GM10248 (cell line): Measurements from ENCODE around the gene SERPINB2.
"Not testable (repeated sequence)": the region's sequence is repeated elsewhere in the genome, so short reads cannot be mapped to it uniquely, and the experiment has no call there.

Experiments
- CTCF ChIA-PET: fragments of 300-600 bp; sonication (Branson Sonifier 250); formaldehyde crosslinking; extraction: SDS; loops from one replicate; lab custom pipeline; 2021; ENCODE audit warnings: antibody characterized with exemption; lab: Yijun Ruan, JAX
- POLR2A ChIA-PET: fragments of 350-650 bp; sonication (Branson Sonifier 250); formaldehyde crosslinking; extraction: SDS; loops from one replicate; lab custom pipeline; 2020; ENCODE audit warnings: antibody characterized with exemption; lab: Yijun Ruan, JAX
- DNase-seq: peaks from one replicate; pipeline ENCODE4 v3.0.0; 2012; ENCODE audit errors: extremely low spot score
- CTCF ChIP-seq: IDR thresholded peaks from 2 replicates; pipeline ENCODE4 v1.5.1; 2012; ENCODE audit warnings: mild to moderate bottlenecking, low read depth; ENCODE audit errors: extremely low read depth, missing control alignments, control extremely low read depth

Gene SERPINB2

DNA sequence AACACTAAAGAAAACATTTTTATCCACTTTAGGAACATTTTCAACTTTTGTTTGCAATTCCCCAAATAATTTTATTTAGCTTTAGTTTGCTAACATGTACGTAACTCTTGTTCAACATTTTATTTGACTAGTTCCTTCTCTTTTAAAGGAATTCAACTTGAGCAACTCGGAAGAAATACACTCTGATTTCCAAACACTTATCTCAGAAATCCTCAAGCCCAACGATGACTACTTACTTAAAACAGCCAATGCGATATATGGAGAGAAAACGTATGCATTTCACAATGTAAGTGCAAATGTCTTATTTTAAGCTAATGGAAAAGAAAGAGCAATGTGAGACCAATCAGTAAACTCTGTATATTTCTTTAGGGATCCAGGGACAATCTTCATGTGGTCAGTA lies 30.3 kb downstream of the SERPINB2 start:
- TF ChIP-seq CTCF: no peak
- no peak for DNase-seq
- POLR2A ChIA-PET: no interaction called here
- CTCF ChIA-PET: interaction anchor here (1.3 to 3.4 kb wide), 2 partner anchors 9 to 18 kb away, joined by 3 to 26 read pairs; no protein-coding TSS in a partner anchor

DNA sequence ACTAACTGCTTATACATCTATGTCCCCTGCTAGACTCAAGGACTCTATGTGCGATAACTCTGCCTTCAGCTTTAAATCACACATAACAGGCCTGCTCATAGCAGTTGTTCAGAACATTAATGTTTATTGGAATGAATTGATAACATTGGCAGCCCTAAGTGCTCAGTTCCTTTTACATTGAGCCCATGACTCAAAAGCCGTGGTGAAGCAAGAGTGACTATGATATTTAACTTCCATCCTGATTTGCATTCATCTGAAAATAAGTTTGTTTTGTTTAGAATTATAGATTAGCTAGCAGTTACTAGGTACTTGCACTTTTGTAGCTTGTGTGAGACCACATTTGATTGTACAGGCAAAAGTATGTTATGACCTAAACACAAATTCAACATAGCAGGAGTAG lies 34.5 kb downstream of the SERPINB2 start:
- no peak for DNase-seq
- CTCF ChIA-PET: interaction anchor here (1.2 to 3.8 kb wide), 5 partner anchors 10 to 56 kb away, joined by 3 to 56 read pairs (median 5); no protein-coding TSS in a partner anchor
- no peak for TF ChIP-seq CTCF
- POLR2A ChIA-PET: interaction anchor here (0.8 kb wide), 1 partner anchor 14 kb away, joined by 3 read pairs; the partner anchor contains the start of gene SERPINB10

DNA sequence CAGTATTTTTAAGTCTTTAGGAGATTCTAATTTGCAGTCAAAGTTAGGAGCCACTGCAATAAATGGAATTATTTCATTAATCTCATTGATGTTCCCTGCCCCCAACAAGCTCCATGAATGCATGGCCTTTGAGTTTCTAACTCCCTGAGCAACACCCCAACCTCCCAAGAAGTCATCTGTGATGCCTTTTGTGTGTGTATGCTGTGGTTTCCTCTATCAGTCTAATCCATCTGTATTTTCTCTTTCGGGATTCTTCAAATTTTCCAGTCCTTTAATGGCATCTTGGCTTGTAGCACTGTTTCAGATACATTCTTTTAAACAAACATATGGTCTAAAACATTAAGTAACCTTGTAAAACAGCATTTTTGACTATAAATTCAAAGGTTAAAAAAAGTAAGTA lies 37.0 kb downstream of the SERPINB2 start:
- no peak for TF ChIP-seq CTCF
- no peak for DNase-seq
- ChIA-PET POLR2A (no interaction called here), CTCF (interaction anchor here (2.7 to 3.8 kb wide), 2 partner anchors 11 to 15 kb away, joined by 13 to 56 read pairs; no protein-coding TSS in a partner anchor)

- no peak for TF ChIP-seq CTCF
- CTCF ChIA-PET: interaction anchor here (0.7 to 1.3 kb wide), 2 partner anchors 8 to 30 kb away, joined by 3 to 9 read pairs; no protein-coding TSS in a partner anchor
- POLR2A ChIA-PET: no interaction called here
- no peak for DNase-seq
Observed at GRCh38 chr18:63928331-63928730, 40.8 kb downstream of the SERPINB2 start.

GRCh38 chr18:63929369-63929768 lies 41.9 kb downstream of the SERPINB2 start:
- CTCF ChIA-PET, POLR2A ChIA-PET, DNase-seq: not testable (repeated sequence)

DNA sequence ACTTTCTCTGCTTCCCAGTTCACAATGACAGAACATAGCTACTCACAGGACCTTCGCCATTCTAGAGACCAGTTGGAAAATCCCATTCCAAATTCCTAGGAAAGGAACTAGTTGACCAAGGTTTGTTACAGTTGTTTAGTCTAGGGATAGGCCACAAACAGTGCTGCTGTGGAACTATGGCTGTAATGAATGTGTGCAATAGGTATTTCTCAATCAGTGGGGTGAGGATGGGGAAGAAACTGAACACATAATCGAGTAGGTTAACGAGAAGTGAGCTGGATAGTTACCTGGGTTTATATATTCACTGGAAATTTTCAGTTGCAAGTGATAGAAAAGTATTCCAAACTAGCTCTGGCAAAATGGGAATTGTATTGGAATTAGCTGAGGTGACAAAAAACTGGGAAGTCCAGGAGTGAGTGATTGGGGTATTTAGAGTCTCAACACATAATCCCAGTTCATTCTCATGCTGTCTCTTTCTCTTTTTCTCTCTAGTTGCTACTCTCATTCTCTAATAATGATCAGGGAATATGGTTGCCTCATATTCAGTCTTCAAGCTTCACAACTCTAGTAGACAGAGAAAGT lies 43.4 kb downstream of the SERPINB2 start:
- POLR2A ChIA-PET: no interaction called here
- CTCF ChIA-PET: interaction anchor here (1.1 to 1.4 kb wide), 4 partner anchors 23 to 412 kb away, joined by 3 to 4 read pairs (median 3); partner anchors contain the start of gene SERPINB10

More for the DNA sequence above, 43.4 kb downstream of the SERPINB2 start:
- TF ChIP-seq CTCF: no peak
- DNase-seq: no peak
